ENCODE data around the gene GLB1L. TPM values are rescaled to one million over a fixed set of nuclear protein-coding genes. Genes with fewer than 3 reads are reported as not detected.

Gene GLB1L
- 1 to 10 TPM; 2.8 to 5.2 TPM for total RNA-seq
- 1 to 10 TPM; 2.3 TPM for polyA plus RNA-seq

DNA sequence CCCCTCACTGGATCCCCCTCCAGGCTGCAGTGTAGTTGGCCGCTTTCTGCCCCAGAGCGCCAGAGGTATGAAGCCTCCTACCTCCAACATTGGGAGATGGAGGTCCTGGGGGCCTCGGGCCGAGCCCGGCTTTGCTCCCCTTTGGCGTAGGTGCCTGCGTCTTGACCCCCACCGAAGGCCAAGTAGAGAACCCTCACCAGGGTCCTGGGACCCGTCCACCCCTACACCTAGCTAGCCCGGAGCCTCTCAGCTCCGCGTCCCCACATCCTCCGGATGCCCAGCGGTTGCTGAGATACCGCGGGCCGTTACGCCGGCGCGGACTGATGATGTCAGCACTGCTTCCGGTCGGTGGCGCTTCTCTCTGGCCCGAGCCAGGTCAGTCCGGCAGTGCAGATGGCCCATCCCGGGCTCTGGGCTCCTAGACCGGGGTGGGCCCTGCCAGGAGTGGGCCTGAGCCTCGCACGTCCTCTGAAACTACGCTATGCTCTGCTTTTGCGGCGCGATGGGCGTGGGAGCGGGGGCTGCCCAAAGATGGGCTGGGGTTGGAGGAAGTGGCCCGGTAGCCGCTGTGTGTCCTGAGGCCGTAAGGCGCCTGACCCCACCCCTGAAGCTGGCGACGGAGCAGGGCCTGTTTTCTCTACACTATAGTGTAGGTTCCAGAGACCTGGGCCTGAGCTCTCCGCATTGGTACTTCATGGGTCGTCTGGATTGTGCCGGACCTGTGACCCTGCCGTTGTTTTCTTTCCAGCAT is at the start of gene GLB1L, which contains the start of gene STK16:
Gene GLB1L (minus strand): TSS at position 297 of the 751 bp plus-strand sequence. CDS start 1,871 bp downstream, outside the sequence.
Gene STK16 (plus strand): TSS at position 332 of the 751 bp plus-strand sequence. CDS start 521 bp downstream, outside the sequence.
- WGBS, result under 1% methylated on average over 46 of the region's 46 CpGs
- H3K4me3 ChIP-seq (ENCODE audit: low read depth in 1 of 3, low read length in 3 of 3), result peak within 1 kb of the TSS; percentile 70 to 95 (median 80)
- H3K9me3 ChIP-seq (ENCODE audit: control insufficient read depth in 4 of 4, low read length in 3 of 4), result no peaks in the 10 kb centered on the region
- peaks cover 11 to 63% (median 54%) of the 10 kb centered on the region in 4 donors for H3K4me1 ChIP-seq (ENCODE audit: control insufficient read depth in 4 of 4, insufficient read depth in 4 of 4, low read length in 3 of 4)
- DNase-seq (ENCODE audit: low spot score), result peak; percentile 97
- TF ChIP-seq JUND (IDR thresholded peaks at IDR 0.05) (no peak), HNF4G (IDR thresholded peaks at IDR 0.05) (no peak), FOXA1 (IDR thresholded peaks at IDR 0.05) (no peak), NR2F2 (IDR thresholded peaks at IDR 0.05) (peak; percentile 33), MAX (IDR thresholded peaks at IDR 0.05) (peak; percentile 55), TAF1 (conservative IDR thresholded peaks at IDR 0.05) (no peak), ATF3 (IDR thresholded peaks at IDR 0.05) (no peak), HNF4A (conservative IDR thresholded peaks at IDR 0.05) (peak in 1 of 2 donors; percentile 9), FOXA2 (IDR thresholded peaks at IDR 0.05) (no peak), ZBTB33 (IDR thresholded peaks at IDR 0.05) (peak; percentile 63), RXRA (IDR thresholded peaks at IDR 0.05) (peak; percentile 50 to 68), YY1 (IDR thresholded peaks at IDR 0.05) (peak; percentile 72), SP1 (IDR thresholded peaks at IDR 0.05) (no peak), GABPA (IDR thresholded peaks at IDR 0.05 in 1 of 2, conservative IDR thresholded peaks at IDR 0.05 in 1 of 2) (peak; percentile 75 to 94), RAD21 (IDR thresholded peaks at IDR 0.05) (peak in 1 of 2 donors; percentile 42), EGR1 (IDR thresholded peaks at IDR 0.05; ENCODE audit: low read depth in 2 of 2) (no peak)
- TF ChIP-seq, protein P1, sequence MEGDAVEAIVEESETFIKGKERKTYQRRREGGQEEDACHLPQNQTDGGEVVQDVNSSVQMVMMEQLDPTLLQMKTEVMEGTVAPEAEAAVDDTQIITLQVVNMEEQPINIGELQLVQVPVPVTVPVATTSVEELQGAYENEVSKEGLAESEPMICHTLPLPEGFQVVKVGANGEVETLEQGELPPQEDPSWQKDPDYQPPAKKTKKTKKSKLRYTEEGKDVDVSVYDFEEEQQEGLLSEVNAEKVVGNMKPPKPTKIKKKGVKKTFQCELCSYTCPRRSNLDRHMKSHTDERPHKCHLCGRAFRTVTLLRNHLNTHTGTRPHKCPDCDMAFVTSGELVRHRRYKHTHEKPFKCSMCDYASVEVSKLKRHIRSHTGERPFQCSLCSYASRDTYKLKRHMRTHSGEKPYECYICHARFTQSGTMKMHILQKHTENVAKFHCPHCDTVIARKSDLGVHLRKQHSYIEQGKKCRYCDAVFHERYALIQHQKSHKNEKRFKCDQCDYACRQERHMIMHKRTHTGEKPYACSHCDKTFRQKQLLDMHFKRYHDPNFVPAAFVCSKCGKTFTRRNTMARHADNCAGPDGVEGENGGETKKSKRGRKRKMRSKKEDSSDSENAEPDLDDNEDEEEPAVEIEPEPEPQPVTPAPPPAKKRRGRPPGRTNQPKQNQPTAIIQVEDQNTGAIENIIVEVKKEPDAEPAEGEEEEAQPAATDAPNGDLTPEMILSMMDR (IDR thresholded peaks at IDR 0.05; ENCODE audit: low read depth, low read length, missing input control), result no peak
- TF ChIP-seq, protein P2, sequence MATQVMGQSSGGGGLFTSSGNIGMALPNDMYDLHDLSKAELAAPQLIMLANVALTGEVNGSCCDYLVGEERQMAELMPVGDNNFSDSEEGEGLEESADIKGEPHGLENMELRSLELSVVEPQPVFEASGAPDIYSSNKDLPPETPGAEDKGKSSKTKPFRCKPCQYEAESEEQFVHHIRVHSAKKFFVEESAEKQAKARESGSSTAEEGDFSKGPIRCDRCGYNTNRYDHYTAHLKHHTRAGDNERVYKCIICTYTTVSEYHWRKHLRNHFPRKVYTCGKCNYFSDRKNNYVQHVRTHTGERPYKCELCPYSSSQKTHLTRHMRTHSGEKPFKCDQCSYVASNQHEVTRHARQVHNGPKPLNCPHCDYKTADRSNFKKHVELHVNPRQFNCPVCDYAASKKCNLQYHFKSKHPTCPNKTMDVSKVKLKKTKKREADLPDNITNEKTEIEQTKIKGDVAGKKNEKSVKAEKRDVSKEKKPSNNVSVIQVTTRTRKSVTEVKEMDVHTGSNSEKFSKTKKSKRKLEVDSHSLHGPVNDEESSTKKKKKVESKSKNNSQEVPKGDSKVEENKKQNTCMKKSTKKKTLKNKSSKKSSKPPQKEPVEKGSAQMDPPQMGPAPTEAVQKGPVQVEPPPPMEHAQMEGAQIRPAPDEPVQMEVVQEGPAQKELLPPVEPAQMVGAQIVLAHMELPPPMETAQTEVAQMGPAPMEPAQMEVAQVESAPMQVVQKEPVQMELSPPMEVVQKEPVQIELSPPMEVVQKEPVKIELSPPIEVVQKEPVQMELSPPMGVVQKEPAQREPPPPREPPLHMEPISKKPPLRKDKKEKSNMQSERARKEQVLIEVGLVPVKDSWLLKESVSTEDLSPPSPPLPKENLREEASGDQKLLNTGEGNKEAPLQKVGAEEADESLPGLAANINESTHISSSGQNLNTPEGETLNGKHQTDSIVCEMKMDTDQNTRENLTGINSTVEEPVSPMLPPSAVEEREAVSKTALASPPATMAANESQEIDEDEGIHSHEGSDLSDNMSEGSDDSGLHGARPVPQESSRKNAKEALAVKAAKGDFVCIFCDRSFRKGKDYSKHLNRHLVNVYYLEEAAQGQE (IDR thresholded peaks at IDR 0.05), result peak; percentile 62
- H3K9ac ChIP-seq (ENCODE audit: low read depth in 1 of 2, low read length in 2 of 2), result peak within 1 kb of the TSS; percentile 76 to 97
- no peaks in the 10 kb centered on the region for H3K27me3 ChIP-seq (ENCODE audit: control insufficient read depth in 4 of 4, insufficient read depth in 4 of 4, low read length in 3 of 4)
- H3K27ac ChIP-seq (ENCODE audit: low read depth in 1 of 2, low read length in 2 of 2), result peak within 1 kb of the TSS; percentile 72 to 94
- peaks cover 0 to under 1% (median 0%) of the 10 kb centered on the region in 4 donors for H3K36me3 ChIP-seq (ENCODE audit: control insufficient read depth in 4 of 4, insufficient read depth in 3 of 4, low read depth in 1 of 4, low read length in 3 of 4)
